Middle frontal gyrus (tissue), 1 donor: ENCODE data around the gene CREBRF.
"Not testable (repeated sequence)": the region's sequence is repeated elsewhere in the genome, so short reads cannot be mapped to it uniquely, and the experiment has no call there.

Experiments
- DNase-seq: peaks from one replicate; pipeline ENCODE4 v3.0.0-alpha.2; 2015; ENCODE audit warnings: low spot score; ENCODE audit errors: extremely low spot score

The CREBRF gene

DNA sequence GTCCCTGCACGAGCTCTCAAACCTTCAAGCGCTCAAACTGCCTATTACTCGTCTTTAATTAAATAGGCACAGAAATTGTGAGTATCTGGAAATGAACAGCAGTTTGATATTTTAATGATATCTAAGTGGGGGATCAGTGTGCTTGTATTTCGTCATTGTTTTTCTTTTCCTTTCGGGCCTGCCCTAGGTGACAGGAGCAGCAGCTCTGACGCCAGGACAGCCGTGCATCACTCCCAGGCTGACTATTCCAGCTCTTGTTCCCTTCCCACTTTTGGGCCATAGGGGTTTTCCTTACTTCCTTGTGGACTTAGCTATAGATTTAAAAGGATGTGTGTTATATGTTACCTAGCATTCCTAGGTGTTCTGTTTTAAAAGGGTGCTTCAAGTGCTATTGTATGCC is 97.7 kb downstream of the CREBRF start:
- no peak for DNase-seq

DNA sequence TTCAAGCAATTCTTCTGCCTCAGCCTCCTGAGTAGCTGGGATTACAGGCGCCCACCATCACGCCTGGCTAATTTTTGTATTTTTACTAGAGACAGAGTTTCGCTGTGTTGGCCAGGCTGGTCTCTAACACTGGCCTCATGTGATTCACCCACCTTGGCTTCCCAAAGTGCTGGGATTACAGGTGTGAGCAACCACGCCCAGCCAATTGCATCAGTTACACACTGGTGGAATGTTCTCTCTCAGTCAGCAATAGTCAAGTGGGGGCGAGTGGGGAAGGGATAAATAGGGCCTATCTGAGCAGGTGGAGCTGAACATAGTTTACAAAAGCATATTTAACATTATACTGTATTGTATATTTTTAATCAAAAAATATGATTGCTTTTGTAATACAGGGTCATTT is 98.5 kb downstream of the CREBRF start:
- DNase-seq, result not testable (repeated sequence)

DNA sequence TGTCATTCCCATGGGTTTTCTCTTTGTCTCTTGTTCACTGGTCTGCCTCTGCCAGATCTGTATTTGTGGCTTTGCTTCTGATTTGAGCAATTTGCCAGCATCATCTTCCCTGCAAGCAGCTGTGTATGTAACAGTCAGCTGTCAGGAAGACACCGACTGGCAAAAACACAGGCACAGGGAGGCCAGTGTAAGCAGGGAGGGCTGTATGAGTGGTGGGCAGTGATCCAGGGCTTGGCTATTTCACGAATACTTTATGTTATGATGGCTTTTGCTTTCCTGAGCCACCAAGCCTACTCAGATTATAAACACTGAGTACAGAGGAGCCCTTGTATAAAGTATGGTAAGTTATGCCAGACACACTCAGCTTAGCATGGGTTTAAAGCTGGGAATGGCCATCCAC is 99.8 kb downstream of the CREBRF start:
- DNase-seq, result no peak

DNA sequence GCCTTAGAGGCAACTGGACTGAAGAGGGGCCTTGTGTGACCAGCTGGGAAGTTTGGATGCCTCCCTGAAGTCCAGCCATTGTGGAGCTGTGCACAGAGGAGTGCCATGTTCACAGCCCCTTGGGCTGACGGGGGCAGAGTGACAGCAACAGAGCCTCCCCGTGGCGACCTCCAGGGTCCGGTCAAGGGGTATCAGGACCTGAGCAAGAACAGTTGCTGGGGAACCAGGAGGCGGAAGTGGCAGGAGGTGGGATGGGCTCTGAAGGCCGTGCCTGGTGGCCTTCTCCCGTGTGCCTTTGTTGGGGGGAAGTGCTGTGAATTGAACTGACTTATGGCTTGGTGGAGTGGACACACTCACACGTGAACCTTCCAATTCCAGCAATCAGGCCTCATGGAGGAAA is 102.2 kb downstream of the CREBRF start:
- no peak for DNase-seq

DNA sequence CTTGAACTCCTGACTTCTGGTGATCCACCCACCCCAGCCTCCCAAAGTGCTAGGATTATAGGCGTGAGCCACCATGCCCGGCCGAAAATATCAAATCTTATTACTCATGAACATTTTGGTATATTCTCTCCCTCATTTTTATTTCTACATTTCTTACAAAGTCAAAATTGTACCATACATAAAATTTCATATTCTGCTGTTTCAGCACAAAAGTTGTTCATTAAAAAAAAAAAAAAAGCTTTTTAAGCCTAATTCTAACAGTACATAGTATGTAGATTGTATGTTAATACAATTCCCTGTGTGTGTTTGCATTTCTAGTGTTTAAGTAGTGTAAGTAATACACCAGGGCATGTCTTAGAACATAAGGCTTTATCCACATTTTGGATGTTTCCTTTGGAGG is 103.1 kb downstream of the CREBRF start:
- DNase-seq, result no peak

DNA sequence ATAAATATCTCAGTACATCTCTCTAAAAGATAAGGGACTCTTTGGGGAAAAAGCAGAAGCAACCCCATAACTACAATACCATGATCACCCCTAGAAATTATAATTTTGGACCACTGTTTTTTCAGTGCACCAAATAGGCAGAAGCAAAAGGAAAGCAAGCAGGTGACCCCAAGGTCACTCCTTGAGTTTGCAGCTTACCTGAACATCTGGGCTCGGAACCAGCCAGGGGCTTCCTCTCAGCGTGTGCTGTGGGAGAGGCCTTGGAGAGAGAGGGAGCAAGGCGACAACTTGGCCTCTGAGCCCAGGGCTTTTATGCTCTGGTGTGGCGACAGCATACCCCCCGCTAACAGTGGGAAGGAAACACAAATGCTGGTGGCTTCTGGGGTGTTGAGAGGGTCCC is 105.0 kb downstream of the CREBRF start:
- DNase-seq, result no peak

DNA sequence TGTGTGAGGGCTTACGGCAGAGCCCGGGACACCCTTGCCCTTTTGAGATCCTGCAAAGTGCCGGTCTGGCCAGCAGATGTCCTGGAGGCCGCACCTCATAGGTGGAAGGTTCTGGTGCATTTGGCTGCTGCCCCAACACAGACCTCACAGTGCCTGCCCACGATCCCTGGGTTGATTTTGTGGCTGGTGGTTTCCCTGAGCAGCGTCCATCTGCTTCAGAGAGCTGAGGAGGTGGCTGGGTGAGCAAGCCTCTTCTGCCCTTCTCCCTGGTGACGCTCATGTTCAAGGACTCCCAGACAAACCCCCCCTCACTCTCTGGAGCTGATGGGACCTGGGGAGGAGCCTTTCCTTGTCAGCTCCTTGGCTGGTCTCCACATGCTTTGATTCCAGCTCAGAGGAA is 107.1 kb downstream of the CREBRF start:
- no peak for DNase-seq

DNA sequence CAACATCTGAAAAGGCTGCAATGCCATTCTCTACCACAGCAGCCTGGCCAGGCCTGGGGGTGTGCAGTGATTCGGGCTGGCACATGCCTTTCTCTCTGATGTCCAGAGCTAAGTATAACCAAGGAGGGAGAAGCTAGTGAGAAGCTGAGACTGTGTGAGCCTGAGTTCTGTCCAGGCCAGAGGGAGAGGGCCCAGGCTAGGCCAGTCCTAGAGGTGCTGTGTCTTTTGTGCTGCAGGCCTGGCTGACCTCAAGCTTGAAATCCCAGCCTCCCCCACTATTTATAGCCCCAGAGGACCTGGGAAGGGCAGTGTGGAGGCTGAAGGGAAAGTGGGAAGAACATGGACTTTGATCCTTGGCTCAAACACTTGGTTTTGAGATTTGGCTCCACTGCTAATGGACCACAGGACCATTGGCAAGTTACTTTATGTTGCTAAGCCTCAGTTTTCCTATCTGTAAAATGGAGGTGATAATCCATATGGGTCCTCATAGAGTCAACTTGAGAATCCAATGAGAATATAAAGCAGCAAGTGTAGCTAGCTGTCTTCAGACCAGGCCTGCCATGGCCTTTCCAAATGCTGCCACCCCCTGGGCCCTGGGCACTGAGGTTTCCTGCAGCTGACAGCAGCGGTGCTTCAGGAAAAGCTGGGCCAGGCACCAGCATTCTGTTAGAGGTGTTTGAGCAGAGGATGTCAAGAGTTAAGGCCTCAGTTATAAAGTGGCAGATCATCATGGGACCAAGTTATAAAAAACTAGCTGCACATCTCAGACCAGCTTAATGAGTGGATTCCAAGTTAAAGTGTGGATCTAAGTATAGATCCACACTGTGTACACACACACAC is 109.2 kb downstream of the CREBRF start:
- DNase-seq, result no peak

DNA sequence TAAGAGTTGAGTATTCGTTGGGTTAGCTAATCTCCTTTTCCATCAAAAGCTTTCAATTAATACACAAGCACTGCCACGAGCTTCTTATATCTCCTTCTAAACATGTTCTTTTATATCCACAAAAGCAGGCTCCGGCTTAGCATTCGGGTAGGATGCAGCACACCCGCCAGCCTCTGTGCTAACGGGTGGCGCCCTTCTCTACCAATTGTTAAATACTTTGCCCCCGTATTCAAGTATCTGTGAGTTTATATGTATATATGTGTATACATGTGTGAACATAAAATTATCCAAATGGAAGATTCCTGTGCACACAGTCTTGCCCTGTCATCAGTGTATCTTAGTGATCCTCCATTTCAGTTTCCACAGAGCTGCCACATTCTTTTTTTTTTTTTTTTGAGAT is 116.0 kb downstream of the CREBRF start:
- no peak for DNase-seq

DNA sequence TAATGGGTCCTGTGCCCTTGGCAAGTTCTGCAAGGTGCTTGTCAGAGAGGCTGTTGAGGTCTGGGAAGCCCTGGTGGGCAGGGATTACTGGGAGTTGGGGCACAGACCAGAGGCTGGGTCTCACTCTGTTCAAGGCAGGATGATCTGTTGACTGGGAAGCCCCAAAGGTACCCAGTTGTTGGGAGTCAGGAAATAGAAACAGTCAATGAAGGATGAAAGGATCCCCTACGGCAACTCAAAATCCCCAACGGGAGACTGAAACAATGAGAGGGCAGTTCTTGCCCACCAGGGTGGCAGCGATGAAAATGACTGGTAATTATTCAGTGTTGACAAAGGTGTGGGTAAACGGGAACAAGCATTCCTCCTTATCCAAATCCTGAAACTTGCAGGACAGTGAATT is 119.4 kb downstream of the CREBRF start:
- no peak for DNase-seq

DNA sequence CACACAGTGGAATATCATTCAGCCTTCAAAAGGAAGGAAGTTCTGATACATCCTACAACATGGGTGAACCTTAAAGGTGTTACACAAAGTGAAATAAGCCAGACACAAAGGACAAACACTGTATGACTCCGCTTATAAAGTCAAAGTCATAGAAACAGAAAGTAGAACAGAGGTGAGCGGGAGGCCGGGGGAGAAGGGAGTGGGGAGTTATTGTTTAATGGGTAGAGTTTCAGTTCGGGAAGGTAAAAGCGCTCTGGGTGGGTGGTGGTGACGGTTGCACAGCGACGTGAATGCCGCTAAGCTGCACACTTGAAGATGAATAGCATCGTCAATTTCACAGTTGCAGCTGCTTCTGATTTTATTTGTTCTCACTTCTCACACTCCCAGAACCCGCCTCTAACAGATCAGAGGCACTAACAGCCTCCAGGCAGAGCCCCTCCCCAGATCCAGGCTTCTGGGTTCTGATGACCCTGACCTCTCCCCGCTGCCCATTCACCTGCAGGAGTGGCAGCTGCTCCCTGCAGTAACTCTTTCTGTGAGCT is 122.3 kb downstream of the CREBRF start:
- DNase-seq, result no peak

DNA sequence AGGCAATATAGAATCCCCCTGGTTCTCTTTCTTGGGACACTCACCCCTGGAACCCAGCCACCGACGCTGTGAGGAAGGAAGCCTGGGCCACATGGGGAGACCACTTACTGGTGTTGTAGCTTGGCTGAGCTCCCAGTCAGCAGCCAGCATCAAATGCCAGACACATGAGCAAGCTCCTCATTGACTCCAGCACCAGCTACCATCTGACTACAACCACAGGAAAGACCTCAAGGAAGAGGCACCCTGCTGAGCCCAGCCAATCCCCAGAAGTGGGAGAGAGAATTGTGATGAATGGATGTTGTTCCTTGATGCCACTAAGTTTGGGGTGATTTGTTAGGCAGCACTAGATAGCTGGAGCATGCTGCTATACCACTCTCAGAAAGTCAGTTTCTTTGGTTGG is 124.2 kb downstream of the CREBRF start:
- no peak for DNase-seq

DNA sequence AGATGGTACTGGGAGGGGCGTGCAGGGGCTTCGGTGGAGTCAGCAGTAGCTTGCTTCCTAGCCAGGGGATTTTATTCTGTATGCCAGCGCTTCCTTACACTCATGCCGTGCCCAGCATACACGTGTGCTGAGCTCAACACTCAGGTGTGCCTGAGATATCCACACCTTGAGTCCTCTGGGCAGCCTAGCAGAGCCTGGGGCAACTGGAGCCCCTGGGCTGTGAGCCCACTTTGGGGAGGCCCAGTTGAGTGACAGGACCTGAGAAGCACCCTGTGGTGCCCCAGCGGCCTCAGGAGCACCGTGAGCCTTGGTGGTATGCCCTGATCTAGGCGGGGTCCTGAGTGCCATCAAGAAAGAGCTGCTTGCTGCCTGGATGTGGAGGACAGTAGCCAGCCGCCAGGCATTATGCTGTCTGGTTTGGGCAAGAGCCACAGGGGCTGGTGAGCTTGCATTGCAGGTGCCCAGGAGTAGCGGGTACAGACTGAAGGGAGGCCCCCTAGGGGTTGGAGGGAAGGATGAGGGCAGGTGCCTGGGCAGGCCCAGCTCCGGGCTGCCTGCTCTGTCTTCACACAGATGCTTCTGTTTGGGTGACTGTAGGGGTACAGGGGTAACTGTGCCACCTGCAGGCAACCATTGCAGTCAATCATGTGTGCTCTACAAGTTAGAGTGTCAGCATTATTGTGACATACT is 131.0 kb downstream of the CREBRF start:
- DNase-seq, result no peak

DNA sequence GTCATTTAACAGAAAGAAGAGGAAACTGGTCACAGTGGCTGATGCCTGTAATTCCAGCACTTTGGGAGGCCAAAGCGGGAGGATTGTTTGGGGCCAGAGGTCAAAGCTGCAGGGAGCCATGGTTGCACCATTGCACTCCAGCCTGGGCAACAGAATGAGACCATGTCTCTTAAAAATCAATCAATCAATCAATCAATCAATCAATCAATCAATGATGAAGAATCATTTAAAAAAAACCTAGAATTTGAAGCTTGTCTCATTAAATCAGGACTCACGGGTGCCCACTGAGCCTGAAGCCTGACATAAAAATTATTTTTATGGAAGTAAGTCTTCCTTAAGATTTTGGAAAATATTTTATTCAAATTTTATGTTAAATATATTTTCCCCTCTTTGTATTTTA is 132.1 kb downstream of the CREBRF start:
- DNase-seq, result no peak
